Peyer's patch (tissue), 4 donors: ENCODE measurements around the gene PVALB.

Experiments
- POLR2A ChIP-seq, 2 donors: fragments of 450-650 bp; IDR thresholded peaks; one replicate each; pipeline ENCODE4 v1.5.1; 2017; ENCODE audit warnings: antibody characterized with exemption in 2 of 2, mild to moderate bottlenecking in 2 of 2, moderate library complexity in 2 of 2
- TF ChIP-seq, protein P1 (sequence below), 6 experiments: fragments of 450-650 bp in 4 of 6; fragments of 200-600 bp in 2 of 6; sonication (generic) in 1 of 6; IDR thresholded peaks; one replicate each; pipeline ENCODE4 v1.5.1; 2017 to 2019; ENCODE audit warnings: antibody characterized with exemption in 6 of 6, mild to moderate bottlenecking in 3 of 6, moderate library complexity in 1 of 6

DNA sequence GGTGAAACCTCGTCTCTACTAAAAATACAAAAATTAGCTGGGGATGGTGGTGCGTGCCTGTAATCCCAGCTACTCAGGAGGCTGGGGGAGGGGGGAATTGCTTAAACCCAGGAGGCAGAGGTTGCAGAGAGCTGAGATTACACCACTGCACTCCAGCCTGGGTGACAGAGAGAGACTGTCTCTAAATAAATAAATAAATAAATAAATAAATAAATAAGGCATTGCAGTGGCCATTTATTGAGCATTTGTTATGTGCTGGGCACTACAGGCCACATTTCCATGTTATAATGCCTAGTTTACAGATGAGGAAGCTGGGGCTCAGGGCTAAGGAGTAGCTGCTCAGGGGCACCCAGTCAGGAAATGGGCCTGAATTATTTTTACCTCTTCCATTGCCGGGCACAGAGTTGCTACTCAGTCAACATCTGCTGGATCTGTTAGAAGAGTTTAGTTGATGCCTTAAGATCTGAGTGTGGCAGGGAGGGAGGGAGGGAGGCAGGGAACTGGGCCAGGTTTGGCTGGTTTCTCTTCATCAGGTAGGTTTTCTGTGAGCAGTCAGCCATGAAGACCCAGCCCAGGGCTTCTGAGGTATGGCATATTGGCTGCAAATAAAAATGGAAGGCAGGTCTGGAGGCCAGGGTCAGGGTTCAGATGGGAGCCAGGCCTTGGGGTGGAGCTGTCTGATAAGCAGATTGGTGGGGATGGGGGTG is 5.6 kb downstream of the PVALB start:
- no peak for TF ChIP-seq POLR2A (IDR thresholded peaks at IDR 0.05)
- TF ChIP-seq, protein P1, sequence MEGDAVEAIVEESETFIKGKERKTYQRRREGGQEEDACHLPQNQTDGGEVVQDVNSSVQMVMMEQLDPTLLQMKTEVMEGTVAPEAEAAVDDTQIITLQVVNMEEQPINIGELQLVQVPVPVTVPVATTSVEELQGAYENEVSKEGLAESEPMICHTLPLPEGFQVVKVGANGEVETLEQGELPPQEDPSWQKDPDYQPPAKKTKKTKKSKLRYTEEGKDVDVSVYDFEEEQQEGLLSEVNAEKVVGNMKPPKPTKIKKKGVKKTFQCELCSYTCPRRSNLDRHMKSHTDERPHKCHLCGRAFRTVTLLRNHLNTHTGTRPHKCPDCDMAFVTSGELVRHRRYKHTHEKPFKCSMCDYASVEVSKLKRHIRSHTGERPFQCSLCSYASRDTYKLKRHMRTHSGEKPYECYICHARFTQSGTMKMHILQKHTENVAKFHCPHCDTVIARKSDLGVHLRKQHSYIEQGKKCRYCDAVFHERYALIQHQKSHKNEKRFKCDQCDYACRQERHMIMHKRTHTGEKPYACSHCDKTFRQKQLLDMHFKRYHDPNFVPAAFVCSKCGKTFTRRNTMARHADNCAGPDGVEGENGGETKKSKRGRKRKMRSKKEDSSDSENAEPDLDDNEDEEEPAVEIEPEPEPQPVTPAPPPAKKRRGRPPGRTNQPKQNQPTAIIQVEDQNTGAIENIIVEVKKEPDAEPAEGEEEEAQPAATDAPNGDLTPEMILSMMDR (IDR thresholded peaks at IDR 0.05): no peak
